HepG2 (cell line): ENCODE data around the gene RPS6KA5. TPM values are rescaled to one million over a fixed set of nuclear protein-coding genes. Genes with fewer than 3 reads are reported as not detected.
A peak's percentile ranks its signal among the peaks of the same experiment; 100 is the strongest.

Source experiments
- CBX2 ChIP-seq, 2 experiments: fragments of 200-600 bp in 1 of 2; sonication (generic); formaldehyde crosslinking in 1 of 2; IDR thresholded peaks; 2 replicates each; pipeline versions ENCODE4 v1.7.0 to v1.8.1; 2018 to 2022; ENCODE audit warnings: low read depth in 2 of 2, low read length in 1 of 2, mild to moderate bottlenecking in 1 of 2, missing genetic modification reagents in 1 of 2
- CENPT ChIP-seq: sonication (generic); formaldehyde crosslinking; IDR thresholded peaks from 2 replicates; pipeline ENCODE4 v1.8.0; 2022; ENCODE audit warnings: low read depth, mild to moderate bottlenecking, moderate library complexity, missing genetic modification reagents
- EP300 ChIP-seq, 3 experiments: sonication (generic) in 1 of 3; formaldehyde crosslinking in 1 of 3; IDR thresholded peaks; 2 replicates each; pipeline versions ENCODE4 v1.5.1 to v1.6.1; 2011 to 2020; ENCODE audit warnings: low read depth in 2 of 3, low read length in 2 of 3, borderline replicate concordance in 1 of 3, improper control_type of control experiment in 1 of 3, mild to moderate bottlenecking in 1 of 3, missing genetic modification reagents in 1 of 3, moderate library complexity in 1 of 3
- ZBTB38 ChIP-seq: sonication (generic); formaldehyde crosslinking; IDR thresholded peaks from 2 replicates; pipeline ENCODE4 v1.5.1; 2020; ENCODE audit warnings: mild to moderate bottlenecking, missing genetic modification reagents
- ZNF143 ChIP-seq: sonication (generic); formaldehyde crosslinking; IDR thresholded peaks from 2 replicates; pipeline ENCODE4 v1.4.0; 2020; ENCODE audit warnings: missing genetic modification reagents
- ZNF614 ChIP-seq: IDR thresholded peaks from 2 replicates; pipeline ENCODE4 v1.6.1; 2018; ENCODE audit warnings: missing biosample characterization, missing genetic modification reagents, inconsistent platforms, borderline replicate concordance
- ZNF619 ChIP-seq: sonication (generic); formaldehyde crosslinking; IDR thresholded peaks from 2 replicates; pipeline ENCODE4 v1.4.0; 2020; ENCODE audit warnings: mild to moderate bottlenecking, missing genetic modification reagents
- polyA plus RNA-seq, 8 experiments: library from polyadenylated mRNA; depleted of rRNA in 3 of 8; stranded (reverse) in 7 of 8; unstranded in 1 of 8; fragments of >200 nt; fragmentation: Illumina TruSeq in 4 of 8; extraction: Trizol in 4 of 8; gene quantifications; 2 replicates each; pipeline versions ENCODE4 v1.2.1 to v1.2.3, GENCODE V29; 2011 to 2016; ENCODE audit warnings: low read depth in 4 of 8, missing spikeins in 1 of 8, mixed read lengths in 1 of 8; ENCODE audit not compliant: insufficient read depth in 1 of 8
- total RNA-seq, 5 experiments: library from RNA; depleted of rRNA; stranded (reverse); fragments of >200 nt; fragmentation: Illumina TruSeq; extraction: Trizol; gene quantifications; 2 replicates each; pipeline ENCODE4 v1.2.3, GENCODE V29; 2016; ENCODE audit warnings: low read depth in 1 of 5
- TF ChIP-seq, protein P1 (sequence below): sonication (generic); formaldehyde crosslinking; IDR thresholded peaks from 2 replicates; pipeline ENCODE4 v1.4.0; 2020; ENCODE audit warnings: low read depth, mild to moderate bottlenecking, missing genetic modification reagents
- TF ChIP-seq, protein P2 (sequence below): sonication (generic); formaldehyde crosslinking; IDR thresholded peaks from 2 replicates; pipeline ENCODE4 v1.5.1; 2020; ENCODE audit warnings: missing genetic modification reagents, mild to moderate bottlenecking, borderline replicate concordance
- TF ChIP-seq, protein P3 (sequence below): sonication (generic); formaldehyde crosslinking; IDR thresholded peaks from 2 replicates; pipeline ENCODE4 v1.5.1; 2020; ENCODE audit warnings: mild to moderate bottlenecking, missing genetic modification reagents, borderline replicate concordance
- TF ChIP-seq, protein P4 (sequence below): sonication (generic); formaldehyde crosslinking; IDR thresholded peaks from 2 replicates; pipeline ENCODE4 v1.4.0; 2020; ENCODE audit warnings: missing genetic modification reagents
- TF ChIP-seq, protein P5 (sequence below): IDR thresholded peaks from 2 replicates; pipeline ENCODE4 v1.6.1; 2016; ENCODE audit warnings: missing genetic modification reagents, missing compliant biosample characterization

Gene RPS6KA5
- total and polyA plus RNA-seq, 2 of the 13 experiments (the other 11 are each of a cell fraction or from before 2014, with no cell fraction given): 0.50 to 0.58 TPM

DNA sequence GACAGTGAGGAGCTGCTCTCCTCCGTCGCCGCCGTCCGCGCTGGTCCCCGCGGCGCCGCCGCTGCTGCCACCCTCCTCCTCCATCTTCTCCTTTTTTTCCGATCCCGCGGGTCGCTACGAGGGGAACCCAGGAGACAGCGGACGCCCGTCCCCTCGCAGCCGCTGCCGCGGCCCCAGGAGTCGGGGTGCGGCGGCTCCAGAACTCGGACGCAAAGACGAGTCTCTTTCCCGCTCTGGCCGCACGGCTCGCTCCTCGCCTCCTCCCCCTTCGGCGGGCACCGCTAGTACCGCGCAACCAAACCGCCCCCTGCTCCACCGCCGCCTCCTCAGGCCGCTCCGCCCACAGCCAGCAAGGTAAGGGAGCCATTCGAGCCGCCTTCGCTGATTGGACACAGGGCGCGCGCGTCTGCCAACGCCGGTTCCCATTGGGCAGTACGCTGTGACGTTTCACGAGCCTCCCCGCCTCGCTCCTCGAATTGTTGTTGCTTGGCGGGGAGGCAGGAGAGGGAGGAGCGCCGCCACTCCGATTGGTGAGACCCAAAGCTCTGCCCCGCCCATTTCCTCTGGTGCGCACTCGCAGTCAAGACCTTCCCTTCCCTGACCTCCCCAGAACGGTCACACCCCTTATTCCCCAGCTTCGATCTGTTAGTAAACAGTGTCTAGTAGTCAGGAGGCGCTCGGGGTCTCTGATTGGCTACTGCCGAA, at the start of gene RPS6KA5 (continued):
- TF ChIP-seq, protein P1, sequence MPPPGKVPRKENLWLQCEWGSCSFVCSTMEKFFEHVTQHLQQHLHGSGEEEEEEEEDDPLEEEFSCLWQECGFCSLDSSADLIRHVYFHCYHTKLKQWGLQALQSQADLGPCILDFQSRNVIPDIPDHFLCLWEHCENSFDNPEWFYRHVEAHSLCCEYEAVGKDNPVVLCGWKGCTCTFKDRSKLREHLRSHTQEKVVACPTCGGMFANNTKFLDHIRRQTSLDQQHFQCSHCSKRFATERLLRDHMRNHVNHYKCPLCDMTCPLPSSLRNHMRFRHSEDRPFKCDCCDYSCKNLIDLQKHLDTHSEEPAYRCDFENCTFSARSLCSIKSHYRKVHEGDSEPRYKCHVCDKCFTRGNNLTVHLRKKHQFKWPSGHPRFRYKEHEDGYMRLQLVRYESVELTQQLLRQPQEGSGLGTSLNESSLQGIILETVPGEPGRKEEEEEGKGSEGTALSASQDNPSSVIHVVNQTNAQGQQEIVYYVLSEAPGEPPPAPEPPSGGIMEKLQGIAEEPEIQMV: no peak; the same call in 1 of the 2 replicates
- TF ChIP-seq CENPT (CRISPR knock-in tag) (no peak; the same call in 1 of the 2 replicates), ZNF143 (no peak), ZBTB38 (CRISPR knock-in tag) (no peak), ZNF614 (CRISPR knock-in tag) (no peak), ZNF619 (CRISPR knock-in tag) (no peak), EP300 (IDR thresholded peaks at IDR 0.05; ENCODE audit: low read depth in 2 of 2, low read length in 2 of 2) (peak in 1 of 2 experiments; percentile 40; a peak in 1 of 4 replicates), EP300 (CRISPR knock-in tag; IDR thresholded peaks at IDR 0.05; ENCODE audit: borderline replicate concordance) (no peak), CBX2 (IDR thresholded peaks at IDR 0.05; ENCODE audit: low read depth, low read length) (no peak), CBX2 (CRISPR knock-in tag; IDR thresholded peaks at IDR 0.05; ENCODE audit: low read depth) (no peak)
- TF ChIP-seq, protein P2, sequence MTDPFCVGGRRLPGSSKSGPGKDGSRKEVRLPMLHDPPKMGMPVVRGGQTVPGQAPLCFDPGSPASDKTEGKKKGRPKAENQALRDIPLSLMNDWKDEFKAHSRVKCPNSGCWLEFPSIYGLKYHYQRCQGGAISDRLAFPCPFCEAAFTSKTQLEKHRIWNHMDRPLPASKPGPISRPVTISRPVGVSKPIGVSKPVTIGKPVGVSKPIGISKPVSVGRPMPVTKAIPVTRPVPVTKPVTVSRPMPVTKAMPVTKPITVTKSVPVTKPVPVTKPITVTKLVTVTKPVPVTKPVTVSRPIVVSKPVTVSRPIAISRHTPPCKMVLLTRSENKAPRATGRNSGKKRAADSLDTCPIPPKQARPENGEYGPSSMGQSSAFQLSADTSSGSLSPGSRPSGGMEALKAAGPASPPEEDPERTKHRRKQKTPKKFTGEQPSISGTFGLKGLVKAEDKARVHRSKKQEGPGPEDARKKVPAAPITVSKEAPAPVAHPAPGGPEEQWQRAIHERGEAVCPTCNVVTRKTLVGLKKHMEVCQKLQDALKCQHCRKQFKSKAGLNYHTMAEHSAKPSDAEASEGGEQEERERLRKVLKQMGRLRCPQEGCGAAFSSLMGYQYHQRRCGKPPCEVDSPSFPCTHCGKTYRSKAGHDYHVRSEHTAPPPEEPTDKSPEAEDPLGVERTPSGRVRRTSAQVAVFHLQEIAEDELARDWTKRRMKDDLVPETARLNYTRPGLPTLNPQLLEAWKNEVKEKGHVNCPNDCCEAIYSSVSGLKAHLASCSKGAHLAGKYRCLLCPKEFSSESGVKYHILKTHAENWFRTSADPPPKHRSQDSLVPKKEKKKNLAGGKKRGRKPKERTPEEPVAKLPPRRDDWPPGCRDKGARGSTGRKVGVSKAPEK: no peak
- TF ChIP-seq, protein P3, sequence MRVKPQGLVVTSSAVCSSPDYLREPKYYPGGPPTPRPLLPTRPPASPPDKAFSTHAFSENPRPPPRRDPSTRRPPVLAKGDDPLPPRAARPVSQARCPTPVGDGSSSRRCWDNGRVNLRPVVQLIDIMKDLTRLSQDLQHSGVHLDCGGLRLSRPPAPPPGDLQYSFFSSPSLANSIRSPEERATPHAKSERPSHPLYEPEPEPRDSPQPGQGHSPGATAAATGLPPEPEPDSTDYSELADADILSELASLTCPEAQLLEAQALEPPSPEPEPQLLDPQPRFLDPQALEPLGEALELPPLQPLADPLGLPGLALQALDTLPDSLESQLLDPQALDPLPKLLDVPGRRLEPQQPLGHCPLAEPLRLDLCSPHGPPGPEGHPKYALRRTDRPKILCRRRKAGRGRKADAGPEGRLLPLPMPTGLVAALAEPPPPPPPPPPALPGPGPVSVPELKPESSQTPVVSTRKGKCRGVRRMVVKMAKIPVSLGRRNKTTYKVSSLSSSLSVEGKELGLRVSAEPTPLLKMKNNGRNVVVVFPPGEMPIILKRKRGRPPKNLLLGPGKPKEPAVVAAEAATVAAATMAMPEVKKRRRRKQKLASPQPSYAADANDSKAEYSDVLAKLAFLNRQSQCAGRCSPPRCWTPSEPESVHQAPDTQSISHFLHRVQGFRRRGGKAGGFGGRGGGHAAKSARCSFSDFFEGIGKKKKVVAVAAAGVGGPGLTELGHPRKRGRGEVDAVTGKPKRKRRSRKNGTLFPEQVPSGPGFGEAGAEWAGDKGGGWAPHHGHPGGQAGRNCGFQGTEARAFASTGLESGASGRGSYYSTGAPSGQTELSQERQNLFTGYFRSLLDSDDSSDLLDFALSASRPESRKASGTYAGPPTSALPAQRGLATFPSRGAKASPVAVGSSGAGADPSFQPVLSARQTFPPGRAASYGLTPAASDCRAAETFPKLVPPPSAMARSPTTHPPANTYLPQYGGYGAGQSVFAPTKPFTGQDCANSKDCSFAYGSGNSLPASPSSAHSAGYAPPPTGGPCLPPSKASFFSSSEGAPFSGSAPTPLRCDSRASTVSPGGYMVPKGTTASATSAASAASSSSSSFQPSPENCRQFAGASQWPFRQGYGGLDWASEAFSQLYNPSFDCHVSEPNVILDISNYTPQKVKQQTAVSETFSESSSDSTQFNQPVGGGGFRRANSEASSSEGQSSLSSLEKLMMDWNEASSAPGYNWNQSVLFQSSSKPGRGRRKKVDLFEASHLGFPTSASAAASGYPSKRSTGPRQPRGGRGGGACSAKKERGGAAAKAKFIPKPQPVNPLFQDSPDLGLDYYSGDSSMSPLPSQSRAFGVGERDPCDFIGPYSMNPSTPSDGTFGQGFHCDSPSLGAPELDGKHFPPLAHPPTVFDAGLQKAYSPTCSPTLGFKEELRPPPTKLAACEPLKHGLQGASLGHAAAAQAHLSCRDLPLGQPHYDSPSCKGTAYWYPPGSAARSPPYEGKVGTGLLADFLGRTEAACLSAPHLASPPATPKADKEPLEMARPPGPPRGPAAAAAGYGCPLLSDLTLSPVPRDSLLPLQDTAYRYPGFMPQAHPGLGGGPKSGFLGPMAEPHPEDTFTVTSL (CRISPR knock-in tag): peak; percentile 42; the same call in 1 of the 2 replicates
- TF ChIP-seq, protein P4, sequence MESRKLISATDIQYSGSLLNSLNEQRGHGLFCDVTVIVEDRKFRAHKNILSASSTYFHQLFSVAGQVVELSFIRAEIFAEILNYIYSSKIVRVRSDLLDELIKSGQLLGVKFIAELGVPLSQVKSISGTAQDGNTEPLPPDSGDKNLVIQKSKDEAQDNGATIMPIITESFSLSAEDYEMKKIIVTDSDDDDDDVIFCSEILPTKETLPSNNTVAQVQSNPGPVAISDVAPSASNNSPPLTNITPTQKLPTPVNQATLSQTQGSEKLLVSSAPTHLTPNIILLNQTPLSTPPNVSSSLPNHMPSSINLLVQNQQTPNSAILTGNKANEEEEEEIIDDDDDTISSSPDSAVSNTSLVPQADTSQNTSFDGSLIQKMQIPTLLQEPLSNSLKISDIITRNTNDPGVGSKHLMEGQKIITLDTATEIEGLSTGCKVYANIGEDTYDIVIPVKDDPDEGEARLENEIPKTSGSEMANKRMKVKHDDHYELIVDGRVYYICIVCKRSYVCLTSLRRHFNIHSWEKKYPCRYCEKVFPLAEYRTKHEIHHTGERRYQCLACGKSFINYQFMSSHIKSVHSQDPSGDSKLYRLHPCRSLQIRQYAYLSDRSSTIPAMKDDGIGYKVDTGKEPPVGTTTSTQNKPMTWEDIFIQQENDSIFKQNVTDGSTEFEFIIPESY: no peak
- TF ChIP-seq, protein P5, sequence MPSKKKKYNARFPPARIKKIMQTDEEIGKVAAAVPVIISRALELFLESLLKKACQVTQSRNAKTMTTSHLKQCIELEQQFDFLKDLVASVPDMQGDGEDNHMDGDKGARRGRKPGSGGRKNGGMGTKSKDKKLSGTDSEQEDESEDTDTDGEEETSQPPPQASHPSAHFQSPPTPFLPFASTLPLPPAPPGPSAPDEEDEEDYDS: peak; percentile 54; the same call in 1 of the 2 replicates
